ENCODE data around the gene MTA1.

The MTA1 gene

GRCh38 chr14:105470350-105471296, 51.0 kb downstream of the MTA1 start:
- peak; percentile 71 to 79 for DNase-seq
- Histone ChIP-seq H3K4me3 (ENCODE audit: low read depth, low read length) (no peak overlapping the region), H4K91ac (ENCODE audit: low read depth, low read length) (peak overlapping the region; percentile 42), H3K79me1 (ENCODE audit: low read length) (peaks cover 7% of the 10 kb centered on the region), H3K18ac (ENCODE audit: low read length) (no peak overlapping the region), H3K9ac (ENCODE audit: low read length) (no peak overlapping the region), H2AK5ac (ENCODE audit: low read length) (no peak overlapping the region), H3K36me3 (ENCODE audit: control insufficient read depth in 1 of 2, insufficient read depth in 2 of 2, low read length in 2 of 2) (peaks cover 46 to 50% of the 10 kb centered on the region in 2 experiments), H2BK120ac (ENCODE audit: insufficient read depth, low read length, poor library complexity) (peak overlapping the region; percentile 14), H3K9me3 (ENCODE audit: insufficient read depth, low read depth, low read length) (no peaks in the 10 kb centered on the region), H3K4ac (ENCODE audit: low read depth, low read length) (no peak overlapping the region), H4K8ac (ENCODE audit: low read depth, low read length) (no peak overlapping the region), H4K12ac (ENCODE audit: low read depth, low read length) (no peak overlapping the region), H3K27ac (ENCODE audit: low read depth, low read length) (no peak overlapping the region), H3K79me2 (ENCODE audit: control insufficient read depth, insufficient read depth, low read length, poor library complexity) (no peaks in the 10 kb centered on the region), H2AFZ (ENCODE audit: insufficient read depth, low read length, poor library complexity) (no peak overlapping the region), H3K4me2 (ENCODE audit: low read length) (no peak overlapping the region), H3K4me1 (ENCODE audit: control insufficient read depth in 1 of 2, insufficient read depth in 2 of 2, low read length in 2 of 2) (peaks cover 8 to 20% of the 10 kb centered on the region in 2 experiments), H2BK5ac (ENCODE audit: low read depth, low read length, poor library complexity) (peak overlapping the region; percentile 3), H3K14ac (ENCODE audit: low read length) (no peak overlapping the region), H3K23ac (ENCODE audit: low read length) (no peak overlapping the region), H2BK12ac (ENCODE audit: low read length) (no peak overlapping the region), H3K27me3 (ENCODE audit: insufficient read depth, low read length) (peaks cover 9% of the 10 kb centered on the region)
- no CpG with 5 or more reads among the region's 34 CpGs for WGBS (ENCODE audit: extremely low coverage, insufficient coverage, insufficient read length)

GRCh38 chr14:105471297-105471821, 51.7 kb downstream of the MTA1 start:
- WGBS (ENCODE audit: extremely low coverage, insufficient coverage, insufficient read length) = no CpG with 5 or more reads among the region's 19 CpGs
- H3K79me1 ChIP-seq (ENCODE audit: low read length) = peaks cover 7% of the 10 kb centered on the region
- peaks cover 13% of the 10 kb centered on the region for H3K27me3 ChIP-seq (ENCODE audit: insufficient read depth, low read length)

GRCh38 chr14:105471823-105472485, 52.3 kb downstream of the MTA1 start:
- H2BK120ac ChIP-seq (ENCODE audit: insufficient read depth, low read length, poor library complexity) = peak overlapping the region; percentile 9
- H3K18ac ChIP-seq (ENCODE audit: low read length) = no peak overlapping the region
- H3K14ac ChIP-seq (ENCODE audit: low read length) = peak overlapping the region; percentile 7
- H3K4me3 ChIP-seq (ENCODE audit: low read depth, low read length) = no peak overlapping the region
- no peaks in the 10 kb centered on the region for H3K79me2 ChIP-seq (ENCODE audit: control insufficient read depth, insufficient read depth, low read length, poor library complexity)
- DNase-seq = peak; percentile 35 to 45
- peaks cover 33 to 36% of the 10 kb centered on the region in 2 experiments for H3K36me3 ChIP-seq (ENCODE audit: control insufficient read depth in 1 of 2, insufficient read depth in 2 of 2, low read length in 2 of 2)
- H3K9ac ChIP-seq (ENCODE audit: low read length) = no peak overlapping the region
- H3K23ac ChIP-seq (ENCODE audit: low read length) = no peak overlapping the region
- H3K4ac ChIP-seq (ENCODE audit: low read depth, low read length) = no peak overlapping the region
- no peak overlapping the region for H4K12ac ChIP-seq (ENCODE audit: low read depth, low read length)
- H2AK5ac ChIP-seq (ENCODE audit: low read length) = no peak overlapping the region
- peaks cover 13% of the 10 kb centered on the region for H3K27me3 ChIP-seq (ENCODE audit: insufficient read depth, low read length)
- H3K79me1 ChIP-seq (ENCODE audit: low read length) = peaks cover 7% of the 10 kb centered on the region
- WGBS (ENCODE audit: extremely low coverage, insufficient coverage, insufficient read length) = no CpG with 5 or more reads among the region's 8 CpGs
- no peaks in the 10 kb centered on the region for H3K9me3 ChIP-seq (ENCODE audit: insufficient read depth, low read depth, low read length)
- H3K27ac ChIP-seq (ENCODE audit: low read depth, low read length) = no peak overlapping the region
- H2BK5ac ChIP-seq (ENCODE audit: low read depth, low read length, poor library complexity) = no peak overlapping the region
- H4K91ac ChIP-seq (ENCODE audit: low read depth, low read length) = peak overlapping the region; percentile 8
- no peak overlapping the region for H2BK12ac ChIP-seq (ENCODE audit: low read length)
- H3K4me2 ChIP-seq (ENCODE audit: low read length) = no peak overlapping the region
- no peak overlapping the region for H2AFZ ChIP-seq (ENCODE audit: insufficient read depth, low read length, poor library complexity)
- H3K4me1 ChIP-seq (ENCODE audit: control insufficient read depth in 1 of 2, insufficient read depth in 2 of 2, low read length in 2 of 2) = peaks cover 10 to 26% of the 10 kb centered on the region in 2 experiments
- H4K8ac ChIP-seq (ENCODE audit: low read depth, low read length) = no peak overlapping the region

More at GRCh38 chr14:105471297-105471821, 51.7 kb downstream of the MTA1 start:
- no peak overlapping the region for H3K14ac ChIP-seq (ENCODE audit: low read length)
- H3K9me3 ChIP-seq (ENCODE audit: insufficient read depth, low read depth, low read length) = no peaks in the 10 kb centered on the region
- H2BK5ac ChIP-seq (ENCODE audit: low read depth, low read length, poor library complexity) = no peak overlapping the region
- no peak overlapping the region for H2BK12ac ChIP-seq (ENCODE audit: low read length)
- DNase-seq = no peak
- peak overlapping the region; percentile 42 for H4K91ac ChIP-seq (ENCODE audit: low read depth, low read length)
- H4K8ac ChIP-seq (ENCODE audit: low read depth, low read length) = no peak overlapping the region
- H3K4me3 ChIP-seq (ENCODE audit: low read depth, low read length) = no peak overlapping the region
- no peak overlapping the region for H3K4ac ChIP-seq (ENCODE audit: low read depth, low read length)
- no peak overlapping the region for H3K18ac ChIP-seq (ENCODE audit: low read length)
- peaks cover 39 to 42% of the 10 kb centered on the region in 2 experiments for H3K36me3 ChIP-seq (ENCODE audit: control insufficient read depth in 1 of 2, insufficient read depth in 2 of 2, low read length in 2 of 2)
- peaks cover 10 to 23% of the 10 kb centered on the region in 2 experiments for H3K4me1 ChIP-seq (ENCODE audit: control insufficient read depth in 1 of 2, insufficient read depth in 2 of 2, low read length in 2 of 2)
- H2BK120ac ChIP-seq (ENCODE audit: insufficient read depth, low read length, poor library complexity) = no peak overlapping the region
- no peak overlapping the region for H2AK5ac ChIP-seq (ENCODE audit: low read length)
- no peak overlapping the region for H3K9ac ChIP-seq (ENCODE audit: low read length)
- peak overlapping the region; percentile 47 for H3K27ac ChIP-seq (ENCODE audit: low read depth, low read length)
- H3K79me2 ChIP-seq (ENCODE audit: control insufficient read depth, insufficient read depth, low read length, poor library complexity) = no peaks in the 10 kb centered on the region
- H4K12ac ChIP-seq (ENCODE audit: low read depth, low read length) = no peak overlapping the region
- H3K4me2 ChIP-seq (ENCODE audit: low read length) = no peak overlapping the region
- no peak overlapping the region for H2AFZ ChIP-seq (ENCODE audit: insufficient read depth, low read length, poor library complexity)
- no peak overlapping the region for H3K23ac ChIP-seq (ENCODE audit: low read length)

- Histone ChIP-seq H3K4me2 (ENCODE audit: low read length) (no peak overlapping the region), H2BK12ac (ENCODE audit: low read length) (no peak overlapping the region)
Measured at GRCh38 chr14:105472486-105472991, 52.9 kb downstream of the MTA1 start.

More at GRCh38 chr14:105472486-105472991, 52.9 kb downstream of the MTA1 start:
- H3K36me3 ChIP-seq (ENCODE audit: control insufficient read depth in 1 of 2, insufficient read depth in 2 of 2, low read length in 2 of 2) = peaks cover 27 to 31% of the 10 kb centered on the region in 2 experiments
- no CpG with 5 or more reads among the region's 12 CpGs for WGBS (ENCODE audit: extremely low coverage, insufficient coverage, insufficient read length)
- H3K23ac ChIP-seq (ENCODE audit: low read length) = no peak overlapping the region
- H3K27me3 ChIP-seq (ENCODE audit: insufficient read depth, low read length) = peaks cover 13% of the 10 kb centered on the region
- no peak overlapping the region for H3K9ac ChIP-seq (ENCODE audit: low read length)
- peaks cover 7% of the 10 kb centered on the region for H3K79me1 ChIP-seq (ENCODE audit: low read length)
- peaks cover 10 to 25% of the 10 kb centered on the region in 2 experiments for H3K4me1 ChIP-seq (ENCODE audit: control insufficient read depth in 1 of 2, insufficient read depth in 2 of 2, low read length in 2 of 2)
- no peak overlapping the region for H2AFZ ChIP-seq (ENCODE audit: insufficient read depth, low read length, poor library complexity)
- H3K79me2 ChIP-seq (ENCODE audit: control insufficient read depth, insufficient read depth, low read length, poor library complexity) = no peaks in the 10 kb centered on the region
- H2BK120ac ChIP-seq (ENCODE audit: insufficient read depth, low read length, poor library complexity) = peak overlapping the region; percentile 9
- no peak overlapping the region for H3K4ac ChIP-seq (ENCODE audit: low read depth, low read length)
- no peak for DNase-seq
- H4K8ac ChIP-seq (ENCODE audit: low read depth, low read length) = no peak overlapping the region
- no peak overlapping the region for H3K27ac ChIP-seq (ENCODE audit: low read depth, low read length)
- no peak overlapping the region for H3K18ac ChIP-seq (ENCODE audit: low read length)
- H2AK5ac ChIP-seq (ENCODE audit: low read length) = no peak overlapping the region
- no peak overlapping the region for H4K12ac ChIP-seq (ENCODE audit: low read depth, low read length)
- H2BK5ac ChIP-seq (ENCODE audit: low read depth, low read length, poor library complexity) = no peak overlapping the region
- peak overlapping the region; percentile 7 for H3K14ac ChIP-seq (ENCODE audit: low read length)
- H3K4me3 ChIP-seq (ENCODE audit: low read depth, low read length) = no peak overlapping the region
- peak overlapping the region; percentile 8 for H4K91ac ChIP-seq (ENCODE audit: low read depth, low read length)
- peaks cover 3% of the 10 kb centered on the region for H3K9me3 ChIP-seq (ENCODE audit: insufficient read depth, low read depth, low read length)

All from trophoblast cell (in vitro differentiated cells and primary cell).